HL-60 (cell line): ENCODE results near the gene TEAD4.

Experiments used
- GABPA ChIP-seq: IDR thresholded peaks from 2 replicates; pipeline ENCODE4 v1.6.1; 2012; ENCODE audit warnings: low read depth
- POLR2AphosphoS5 ChIP-seq: IDR thresholded peaks from 2 replicates; pipeline ENCODE4 v1.6.1; 2012; ENCODE audit warnings: low read depth
- SPI1 ChIP-seq: IDR thresholded peaks from 2 replicates; pipeline ENCODE4 v1.6.1; 2012; ENCODE audit warnings: low read depth, mild to moderate bottlenecking, borderline replicate concordance
- TF ChIP-seq, protein P1 (sequence below): IDR thresholded peaks from one replicate; pipeline ENCODE4 v1.5.1; 2011; ENCODE audit warnings: low read length, control low read depth, inconsistent platforms; ENCODE audit not compliant: insufficient read depth
- TF ChIP-seq, protein P2 (sequence below): IDR thresholded peaks from 2 replicates; pipeline ENCODE4 v1.6.1; 2012; ENCODE audit warnings: low read depth; ENCODE audit not compliant: insufficient replicate concordance

DNA sequence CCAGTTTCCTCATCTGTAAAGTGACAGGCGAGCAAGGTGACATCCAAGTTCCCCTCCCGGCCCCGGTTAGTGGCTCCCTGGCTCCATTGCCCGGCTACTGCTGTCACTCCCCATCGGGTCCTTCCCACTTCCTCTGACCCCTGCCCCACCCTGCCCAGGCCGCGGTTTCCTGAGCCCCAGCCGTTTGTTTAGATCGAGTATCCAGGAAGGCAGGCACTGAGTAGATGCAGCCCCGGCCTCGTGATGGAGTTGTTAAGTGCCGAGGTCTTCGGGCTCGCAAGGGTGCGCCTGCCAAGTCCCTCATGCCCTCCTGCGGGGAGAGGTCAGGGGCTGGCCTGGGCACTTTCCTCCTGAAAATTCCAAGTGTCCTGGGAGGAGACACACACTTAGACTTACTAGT, 55.4 kb downstream of the TEAD4 start:
- TF ChIP-seq, protein P1, sequence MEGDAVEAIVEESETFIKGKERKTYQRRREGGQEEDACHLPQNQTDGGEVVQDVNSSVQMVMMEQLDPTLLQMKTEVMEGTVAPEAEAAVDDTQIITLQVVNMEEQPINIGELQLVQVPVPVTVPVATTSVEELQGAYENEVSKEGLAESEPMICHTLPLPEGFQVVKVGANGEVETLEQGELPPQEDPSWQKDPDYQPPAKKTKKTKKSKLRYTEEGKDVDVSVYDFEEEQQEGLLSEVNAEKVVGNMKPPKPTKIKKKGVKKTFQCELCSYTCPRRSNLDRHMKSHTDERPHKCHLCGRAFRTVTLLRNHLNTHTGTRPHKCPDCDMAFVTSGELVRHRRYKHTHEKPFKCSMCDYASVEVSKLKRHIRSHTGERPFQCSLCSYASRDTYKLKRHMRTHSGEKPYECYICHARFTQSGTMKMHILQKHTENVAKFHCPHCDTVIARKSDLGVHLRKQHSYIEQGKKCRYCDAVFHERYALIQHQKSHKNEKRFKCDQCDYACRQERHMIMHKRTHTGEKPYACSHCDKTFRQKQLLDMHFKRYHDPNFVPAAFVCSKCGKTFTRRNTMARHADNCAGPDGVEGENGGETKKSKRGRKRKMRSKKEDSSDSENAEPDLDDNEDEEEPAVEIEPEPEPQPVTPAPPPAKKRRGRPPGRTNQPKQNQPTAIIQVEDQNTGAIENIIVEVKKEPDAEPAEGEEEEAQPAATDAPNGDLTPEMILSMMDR = no peak
- TF ChIP-seq POLR2AphosphoS5 (no peak), GABPA (no peak), SPI1 (no peak)
- TF ChIP-seq, protein P2, sequence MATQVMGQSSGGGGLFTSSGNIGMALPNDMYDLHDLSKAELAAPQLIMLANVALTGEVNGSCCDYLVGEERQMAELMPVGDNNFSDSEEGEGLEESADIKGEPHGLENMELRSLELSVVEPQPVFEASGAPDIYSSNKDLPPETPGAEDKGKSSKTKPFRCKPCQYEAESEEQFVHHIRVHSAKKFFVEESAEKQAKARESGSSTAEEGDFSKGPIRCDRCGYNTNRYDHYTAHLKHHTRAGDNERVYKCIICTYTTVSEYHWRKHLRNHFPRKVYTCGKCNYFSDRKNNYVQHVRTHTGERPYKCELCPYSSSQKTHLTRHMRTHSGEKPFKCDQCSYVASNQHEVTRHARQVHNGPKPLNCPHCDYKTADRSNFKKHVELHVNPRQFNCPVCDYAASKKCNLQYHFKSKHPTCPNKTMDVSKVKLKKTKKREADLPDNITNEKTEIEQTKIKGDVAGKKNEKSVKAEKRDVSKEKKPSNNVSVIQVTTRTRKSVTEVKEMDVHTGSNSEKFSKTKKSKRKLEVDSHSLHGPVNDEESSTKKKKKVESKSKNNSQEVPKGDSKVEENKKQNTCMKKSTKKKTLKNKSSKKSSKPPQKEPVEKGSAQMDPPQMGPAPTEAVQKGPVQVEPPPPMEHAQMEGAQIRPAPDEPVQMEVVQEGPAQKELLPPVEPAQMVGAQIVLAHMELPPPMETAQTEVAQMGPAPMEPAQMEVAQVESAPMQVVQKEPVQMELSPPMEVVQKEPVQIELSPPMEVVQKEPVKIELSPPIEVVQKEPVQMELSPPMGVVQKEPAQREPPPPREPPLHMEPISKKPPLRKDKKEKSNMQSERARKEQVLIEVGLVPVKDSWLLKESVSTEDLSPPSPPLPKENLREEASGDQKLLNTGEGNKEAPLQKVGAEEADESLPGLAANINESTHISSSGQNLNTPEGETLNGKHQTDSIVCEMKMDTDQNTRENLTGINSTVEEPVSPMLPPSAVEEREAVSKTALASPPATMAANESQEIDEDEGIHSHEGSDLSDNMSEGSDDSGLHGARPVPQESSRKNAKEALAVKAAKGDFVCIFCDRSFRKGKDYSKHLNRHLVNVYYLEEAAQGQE = no peak
